ENCODE results near the gene TMEM147.

TMEM147 gene

GRCh38 chr19:35549174-35549788 lies 3.9 kb downstream of the TMEM147 start:
- DNase-seq: peak; percentile 71

- DNase-seq: no peak
Observed at GRCh38 chr19:35549879-35550523, 4.6 kb downstream of the TMEM147 start.

GRCh38 chr19:35551091-35551810 lies 5.8 kb downstream of the TMEM147 start:
- DNase-seq: no peak

GRCh38 chr19:35552534-35553384 lies 7.3 kb downstream of the TMEM147 start:
- no peak for DNase-seq

DNA sequence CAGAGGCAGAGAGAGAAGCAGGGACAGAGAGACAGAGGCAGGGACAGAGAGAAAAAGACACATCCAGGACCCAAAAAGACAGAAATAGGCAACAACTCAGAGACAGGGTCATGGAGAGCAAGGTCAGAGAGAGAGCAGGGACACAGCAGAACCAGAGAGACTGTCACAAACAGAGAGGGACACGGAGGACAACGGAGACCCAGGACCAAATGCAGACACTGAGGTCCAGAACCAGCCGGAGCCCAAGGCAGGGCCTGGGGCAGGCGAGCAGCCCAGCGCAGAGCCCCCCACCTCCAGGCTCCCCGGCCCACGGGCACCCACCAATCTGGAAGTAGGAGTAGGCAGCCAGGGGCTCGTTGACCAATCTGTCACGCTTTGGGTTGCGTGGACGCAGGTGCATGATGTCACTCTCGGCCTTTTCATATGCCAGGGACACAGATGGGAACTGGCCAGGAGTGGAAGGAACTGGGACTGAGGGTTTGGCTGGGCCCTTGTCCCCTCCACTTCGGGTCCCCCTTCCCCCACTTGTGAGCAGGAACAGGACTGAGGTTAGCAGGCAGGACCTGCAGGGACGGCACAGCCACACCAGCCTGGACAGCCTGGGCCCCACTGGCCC lies 8.1 kb downstream of the TMEM147 start:
- no peak for DNase-seq

GRCh38 chr19:35554076-35554475 lies 8.7 kb downstream of the TMEM147 start:
- DNase-seq: no peak

DNA sequence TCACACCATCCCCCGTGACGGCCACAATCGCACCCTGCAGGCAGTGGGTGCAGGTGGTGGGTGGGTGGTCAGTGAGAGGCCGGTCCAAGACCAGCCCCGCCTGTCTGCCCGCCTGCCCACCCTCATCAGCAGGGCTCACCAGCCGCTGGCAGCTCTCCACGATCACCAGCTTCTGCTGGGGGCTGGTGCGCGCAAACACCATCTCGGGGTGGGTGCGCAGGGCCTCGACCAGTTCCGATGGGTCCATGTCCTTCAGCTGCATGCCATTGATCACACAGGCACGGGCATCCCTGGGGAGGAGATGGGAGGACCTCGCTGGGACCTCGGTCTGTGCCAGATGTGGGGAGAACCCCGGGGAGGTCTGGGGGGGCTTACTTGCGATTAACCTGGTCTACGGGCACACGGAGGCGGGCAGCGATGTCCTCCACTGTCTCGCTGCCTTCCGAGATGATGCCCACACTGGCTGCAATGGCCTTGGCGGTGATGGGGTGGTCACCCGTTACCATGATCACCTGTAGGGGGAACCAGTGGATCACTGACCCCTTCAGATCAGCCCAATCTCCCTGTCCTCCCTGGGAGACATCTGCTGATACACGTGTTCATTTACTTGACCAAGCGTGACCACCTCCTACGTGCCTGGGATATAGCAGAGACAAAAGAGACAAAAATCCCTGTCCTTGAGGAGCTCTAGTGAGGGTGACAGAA lies 10.0 kb downstream of the TMEM147 start:
- DNase-seq: no peak

DNA sequence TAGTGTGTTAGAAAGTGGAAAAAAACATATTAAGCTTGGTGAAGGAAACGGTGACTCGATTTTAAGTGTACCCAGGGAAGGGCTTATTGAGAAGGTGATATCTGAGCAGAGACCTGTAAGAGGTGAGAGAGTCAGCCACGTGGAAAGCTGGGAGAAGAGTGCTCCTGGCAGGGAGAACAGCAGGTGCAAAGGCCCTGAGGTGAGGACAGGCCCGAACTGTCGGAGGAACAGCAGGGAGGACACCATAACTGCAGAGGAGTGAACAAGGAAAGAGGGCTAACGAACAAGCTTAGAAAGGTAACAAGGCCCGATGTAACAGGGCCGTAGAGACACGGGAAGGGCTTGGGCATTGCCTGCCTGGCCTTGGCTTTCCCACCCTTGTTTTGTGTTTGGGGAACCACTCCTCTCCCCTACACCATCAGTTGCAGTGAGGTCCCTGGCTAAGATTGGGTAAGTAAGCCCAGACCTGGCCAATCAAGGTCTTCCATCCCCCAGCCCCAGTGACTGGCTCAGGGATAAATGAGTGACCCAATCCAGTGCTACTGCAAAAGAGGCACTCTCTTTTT lies 10.7 kb downstream of the TMEM147 start:
- DNase-seq: no peak

DNA sequence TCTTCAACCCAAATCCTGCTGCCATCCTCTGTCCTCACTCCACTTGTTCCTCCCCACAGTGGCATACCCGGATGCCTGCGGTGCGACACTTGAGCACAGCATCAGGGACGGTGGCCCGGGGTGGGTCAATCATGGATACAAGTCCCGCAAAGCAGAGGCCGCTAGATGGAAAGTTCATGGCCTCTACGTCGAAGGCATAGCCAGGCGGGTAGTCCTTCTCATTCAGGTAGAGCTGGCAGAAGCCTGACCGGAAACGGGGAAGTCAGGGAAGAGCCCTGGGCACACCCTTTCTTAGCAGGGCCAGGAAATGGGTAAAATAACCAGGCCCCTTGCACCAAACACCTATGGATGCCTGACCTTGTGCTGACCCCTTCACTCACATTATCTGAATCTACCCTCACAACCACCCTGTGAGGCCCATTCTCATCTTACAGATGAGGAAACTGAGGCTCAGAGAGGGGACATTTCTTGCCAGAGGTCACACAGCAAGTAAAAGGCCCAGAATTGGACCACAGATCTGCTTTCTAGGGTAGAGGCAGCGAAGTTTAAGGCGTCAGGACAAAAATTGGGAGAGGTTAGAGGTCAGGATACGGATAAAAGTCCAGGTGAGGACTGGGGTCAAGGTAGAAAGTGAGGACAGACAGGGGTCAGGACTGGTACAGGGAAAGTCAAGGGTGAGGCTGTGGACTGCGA lies 11.6 kb downstream of the TMEM147 start:
- DNase-seq: no peak

GRCh38 chr19:35557539-35558399 lies 12.3 kb downstream of the TMEM147 start:
- peak; percentile 73 for DNase-seq

- DNase-seq: no peak
Observed at GRCh38 chr19:35558400-35559280, 13.2 kb downstream of the TMEM147 start.

DNA sequence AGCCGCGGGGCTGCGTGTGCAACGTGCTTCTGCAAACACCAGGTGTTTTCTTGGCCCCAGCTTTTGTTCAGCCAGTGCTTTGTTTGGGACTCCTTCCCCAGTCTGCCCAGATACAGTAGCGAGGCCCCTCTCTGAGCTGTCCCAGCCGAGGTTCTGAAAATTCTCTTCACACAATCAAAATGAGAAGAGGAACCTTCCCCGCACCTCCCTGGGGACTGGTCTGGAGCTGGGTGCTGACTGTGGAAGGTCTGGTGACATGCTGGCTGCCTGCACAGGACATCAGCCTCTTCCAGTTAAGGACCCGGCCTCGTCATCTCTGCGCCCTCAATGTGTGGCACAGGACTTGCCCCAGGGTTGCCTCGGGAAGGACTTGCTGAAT lies 13.8 kb downstream of the TMEM147 start:
- DNase-seq: no peak

DNA sequence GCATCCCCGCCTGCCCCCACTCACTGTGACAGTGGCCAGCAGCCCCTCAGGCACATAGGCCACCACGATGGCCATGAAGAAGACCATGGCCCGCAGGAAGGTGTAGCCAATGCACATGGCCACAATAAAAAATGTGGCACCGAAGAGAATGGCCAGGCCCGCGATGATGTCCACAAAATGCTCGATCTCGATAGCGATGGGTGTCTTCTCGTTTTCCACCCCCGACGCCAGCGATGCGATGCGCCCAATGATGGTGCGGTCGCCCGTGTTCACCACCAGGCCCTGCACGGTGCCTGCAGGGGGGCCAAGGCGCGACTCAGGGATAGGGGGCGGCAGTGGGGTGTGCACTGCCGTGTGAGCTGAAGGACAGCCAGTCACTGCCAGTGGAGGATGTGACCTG lies 14.4 kb downstream of the TMEM147 start:
- no peak for DNase-seq

DNA sequence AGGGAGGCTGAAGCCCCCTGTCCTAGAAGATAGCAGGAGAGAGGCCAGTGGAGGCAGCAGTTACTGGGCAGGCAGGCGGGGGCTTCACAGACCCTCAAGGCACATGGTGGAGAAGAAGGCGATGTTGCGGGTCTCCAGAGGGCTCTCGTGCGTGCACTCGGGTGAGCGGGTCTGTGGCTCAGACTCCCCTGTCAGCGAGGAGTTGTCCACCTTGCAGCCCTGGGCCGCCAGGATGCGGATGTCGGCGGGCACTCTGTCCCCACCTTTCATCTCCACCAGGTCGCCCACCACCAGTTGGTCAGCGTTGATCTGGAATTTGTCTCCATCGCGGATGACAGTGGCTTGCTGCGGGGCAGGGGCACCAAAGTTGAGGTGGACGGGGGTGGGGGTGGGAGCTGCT lies 14.8 kb downstream of the TMEM147 start:
- no peak for DNase-seq

DNA sequence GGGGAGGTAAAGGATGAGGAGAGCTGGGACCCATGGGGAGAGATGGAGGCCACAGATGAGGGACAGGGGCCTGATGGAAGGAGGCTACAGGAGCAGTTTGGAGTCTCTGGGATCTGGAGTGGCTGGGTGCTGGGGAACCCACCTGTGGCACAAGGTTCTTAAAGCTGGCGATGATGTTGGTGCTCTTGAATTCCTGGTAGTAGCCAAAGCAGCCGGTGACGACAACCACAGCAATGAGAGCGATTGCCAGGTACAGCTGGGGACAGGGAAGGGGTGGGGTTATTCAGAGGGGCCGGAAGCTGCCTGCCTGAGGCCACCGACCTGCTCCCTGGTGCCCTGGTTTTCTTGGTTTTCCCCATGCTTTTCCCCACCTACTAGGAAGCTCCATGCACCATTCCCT lies 15.3 kb downstream of the TMEM147 start:
- no peak for DNase-seq

- no peak for DNase-seq
Observed at GRCh38 chr19:35561436-35561835, 16.0 kb downstream of the TMEM147 start.

DNA sequence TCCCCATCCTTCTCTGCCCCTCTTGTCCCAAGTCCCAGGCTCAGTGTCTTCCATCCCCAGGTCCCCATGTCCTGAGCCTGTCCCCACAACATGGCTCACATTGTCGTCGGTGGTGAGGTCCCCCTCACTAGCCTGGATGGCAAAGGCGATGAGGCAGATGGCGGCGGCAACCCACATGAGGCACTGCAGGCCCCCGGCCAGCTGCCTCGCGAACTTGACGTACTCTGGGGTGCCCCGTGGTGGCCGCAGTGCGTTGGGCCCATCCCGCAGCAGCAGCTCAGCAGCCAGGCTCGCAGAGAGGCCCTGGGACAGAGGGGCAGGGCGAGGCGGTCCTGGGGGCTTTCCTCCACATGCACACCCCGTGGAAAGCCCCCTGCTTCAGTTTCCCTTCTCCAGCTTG lies 16.9 kb downstream of the TMEM147 start:
- no peak for DNase-seq

GRCh38 chr19:35562776-35563175 lies 17.4 kb downstream of the TMEM147 start:
- DNase-seq: no peak

GRCh38 chr19:35563207-35563829 lies 17.9 kb downstream of the TMEM147 start, which contains the start of gene ATP4A:
Gene ATP4A, minus strand, starts transcription at chr19:35563658. Its CDS starts 29 bp downstream, at chr19:35563629.
- DNase-seq: no peak
